Measurements from ENCODE around the gene CENPO.

CENPO gene

GRCh38 chr2:24768013-24768412 is 25.2 kb upstream of the CENPO start:
- in situ Hi-C loops (cut with HindIII; ENCODE audit: low pct_unique_long_range_greater_than_20kb, low sequenced_read_pairs): no loop called here
- peak in 1 of 2 experiments; percentile 53 for DNase-seq (ENCODE audit: low read depth in 1 of 2, low spot score in 1 of 2)

DNA sequence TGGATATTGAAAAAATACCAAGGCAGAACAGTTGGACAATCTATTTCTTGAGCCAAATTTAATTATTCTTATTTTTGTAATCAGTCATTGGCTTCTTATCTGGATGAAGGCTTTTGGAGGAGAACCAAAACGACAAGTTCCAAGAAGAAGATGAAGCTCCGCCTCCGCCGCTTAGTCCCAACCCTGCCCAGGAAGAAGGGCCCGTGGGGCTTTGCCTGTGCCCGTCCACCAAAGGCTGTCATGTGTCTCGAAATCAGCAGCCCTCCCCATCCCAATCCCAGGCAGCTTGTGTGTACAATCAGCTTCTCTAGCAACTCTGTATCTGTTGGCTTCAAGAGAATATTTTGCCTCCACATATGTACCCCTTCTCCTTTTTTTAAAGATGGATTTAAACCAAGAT is 24.6 kb upstream of the CENPO start:
- in situ Hi-C loops (cut with HindIII; ENCODE audit: low pct_unique_long_range_greater_than_20kb, low sequenced_read_pairs): no loop called here
- no peak for TF ChIP-seq JUND (IDR thresholded peaks at IDR 0.05; ENCODE audit: low read depth)
- DNase-seq (ENCODE audit: low read depth in 1 of 2, low spot score in 1 of 2): no peak

More at GRCh38 chr2:24768013-24768412, 25.2 kb upstream of the CENPO start:
- no peak for TF ChIP-seq JUND (IDR thresholded peaks at IDR 0.05; ENCODE audit: low read depth)

- in situ Hi-C loops (cut with HindIII; ENCODE audit: low pct_unique_long_range_greater_than_20kb, low sequenced_read_pairs): no loop called here
- TF ChIP-seq JUND (IDR thresholded peaks at IDR 0.05; ENCODE audit: low read depth): no peak
- DNase-seq (ENCODE audit: low read depth in 1 of 2, low spot score in 1 of 2): no peak
These were observed 22.2 kb upstream of the CENPO start for GRCh38 chr2:24771061-24771460.

DNA sequence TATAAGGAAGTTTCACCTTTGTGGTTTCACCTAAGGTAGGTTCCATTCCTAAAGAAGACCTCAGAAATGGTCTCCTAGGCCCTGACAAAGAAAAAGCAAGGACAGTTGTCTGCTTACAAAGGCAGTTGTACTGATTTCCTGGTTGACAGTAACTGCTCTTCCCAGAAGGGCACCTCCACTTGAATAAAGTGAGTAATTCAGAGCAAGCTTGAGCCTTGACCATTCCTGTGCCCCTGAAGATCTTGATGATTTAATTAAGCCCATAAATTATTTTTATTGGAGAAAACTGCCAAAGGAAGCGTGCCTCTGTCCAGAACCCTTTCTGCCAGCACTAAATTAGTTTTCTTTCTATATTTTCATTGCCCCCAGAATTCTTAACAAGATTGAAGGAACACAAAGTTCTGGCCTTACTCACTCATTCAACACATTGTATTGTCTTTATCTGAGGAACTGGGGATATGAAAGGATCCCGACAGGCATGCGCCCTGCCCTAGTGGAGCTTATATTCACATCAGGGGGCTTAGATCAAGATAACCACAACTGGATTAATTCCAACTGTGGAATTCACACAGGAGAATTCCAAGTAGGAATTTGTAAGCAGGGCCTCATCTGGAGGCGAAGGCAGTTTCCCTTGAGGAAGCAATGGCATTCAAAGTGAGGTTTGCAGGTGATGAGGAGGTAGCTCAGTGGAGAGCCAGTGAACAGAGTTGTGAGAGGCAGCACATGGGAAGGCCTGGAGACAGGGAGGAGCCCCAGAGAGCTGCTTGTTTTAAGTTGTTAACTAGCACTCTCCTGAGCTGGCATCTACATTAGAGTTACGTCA is 21.2 kb upstream of the CENPO start:
- TF ChIP-seq JUND (IDR thresholded peaks at IDR 0.05; ENCODE audit: low read depth): no peak
- in situ Hi-C loops (cut with HindIII; ENCODE audit: low pct_unique_long_range_greater_than_20kb, low sequenced_read_pairs): no loop called here

GRCh38 chr2:24774373-24774772 is 18.9 kb upstream of the CENPO start:
- in situ Hi-C loops (cut with HindIII; ENCODE audit: low pct_unique_long_range_greater_than_20kb, low sequenced_read_pairs): no loop called here
- no peak for DNase-seq (ENCODE audit: low read depth in 1 of 2, low spot score in 1 of 2)
- TF ChIP-seq JUND (IDR thresholded peaks at IDR 0.05; ENCODE audit: low read depth): no peak

More for the DNA sequence above, 21.2 kb upstream of the CENPO start:
- no peak for DNase-seq (ENCODE audit: low read depth in 1 of 2, low spot score in 1 of 2)

DNA sequence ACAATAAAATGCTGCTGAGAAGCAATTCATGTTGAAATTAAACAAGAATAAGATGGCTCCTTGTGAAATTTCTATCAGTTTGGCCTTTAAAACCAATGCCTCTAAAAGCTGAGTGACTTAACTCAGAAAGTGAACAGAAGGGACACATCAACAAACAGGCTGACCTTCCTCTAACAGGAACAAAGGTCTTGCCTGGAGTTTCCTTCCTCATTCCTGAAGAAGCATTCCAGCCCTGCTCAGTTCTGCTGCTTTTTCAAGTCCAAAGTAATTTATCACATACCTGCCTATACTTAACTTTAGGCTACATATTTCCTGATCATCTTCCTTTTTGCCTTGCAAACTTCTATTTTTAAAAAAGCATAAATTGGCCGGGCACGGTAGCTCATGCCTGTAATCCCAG is 14.1 kb upstream of the CENPO start:
- TF ChIP-seq JUND (IDR thresholded peaks at IDR 0.05; ENCODE audit: low read depth): no peak
- in situ Hi-C loops (cut with HindIII; ENCODE audit: low pct_unique_long_range_greater_than_20kb, low sequenced_read_pairs): no loop called here
- peak in 1 of 2 experiments; percentile 54 for DNase-seq (ENCODE audit: low read depth in 1 of 2, low spot score in 1 of 2)

DNA sequence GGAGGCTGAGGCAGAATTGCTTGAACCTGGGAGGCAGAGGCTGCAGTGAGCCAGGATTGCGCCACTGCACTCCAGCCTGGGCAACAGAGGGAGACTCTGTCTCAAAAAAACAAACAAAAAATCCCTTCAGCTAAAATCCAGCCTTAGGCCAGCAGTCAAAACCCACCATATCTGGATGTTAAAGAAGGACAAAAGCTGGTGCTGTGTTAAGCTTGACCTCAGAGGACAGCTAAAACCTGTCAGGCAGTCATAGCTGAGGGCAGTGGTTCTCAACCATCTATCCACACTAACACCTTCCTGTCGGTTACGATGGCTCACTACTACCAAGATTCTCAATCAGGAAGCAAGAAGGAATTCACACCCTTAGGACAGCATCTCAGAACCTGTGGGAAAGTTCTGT is 9.6 kb upstream of the CENPO start:
- no peak for DNase-seq (ENCODE audit: low read depth in 1 of 2, low spot score in 1 of 2)
- in situ Hi-C loops (cut with HindIII; ENCODE audit: low pct_unique_long_range_greater_than_20kb, low sequenced_read_pairs): no loop called here
- no peak for TF ChIP-seq JUND (IDR thresholded peaks at IDR 0.05; ENCODE audit: low read depth)

DNA sequence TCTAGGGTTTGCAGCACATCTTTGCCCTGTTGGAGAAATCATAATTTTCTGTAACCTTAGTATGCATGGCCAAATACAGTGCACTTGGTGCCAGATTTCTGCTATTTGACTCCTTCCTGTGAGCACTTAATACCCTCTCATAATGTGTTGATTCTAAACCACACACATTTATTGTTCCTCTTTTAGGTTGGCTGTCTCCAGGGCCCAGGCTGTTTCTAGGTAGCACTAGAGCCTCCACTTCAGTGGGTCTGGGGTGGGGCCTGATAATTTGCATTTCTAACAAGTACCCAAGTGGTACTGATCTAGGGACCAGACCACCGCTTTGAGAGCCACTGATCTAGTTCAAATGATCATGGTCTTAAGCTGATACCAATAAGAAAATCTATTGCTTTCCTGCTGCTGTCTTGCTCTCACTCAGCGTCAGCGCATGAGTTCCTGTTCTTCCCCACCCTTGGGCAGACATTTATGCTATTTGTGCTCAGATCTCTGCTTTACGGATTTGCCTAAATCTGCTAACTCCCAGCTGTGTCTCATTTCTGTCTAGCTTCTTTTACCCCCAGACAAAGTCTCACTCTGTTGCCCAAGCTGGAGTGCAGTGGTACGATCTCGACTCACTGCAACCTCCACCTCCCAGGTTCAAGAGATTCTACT is 7.4 kb upstream of the CENPO start:
- in situ Hi-C loops (cut with HindIII; ENCODE audit: low pct_unique_long_range_greater_than_20kb, low sequenced_read_pairs): no loop called here
- TF ChIP-seq JUND (IDR thresholded peaks at IDR 0.05; ENCODE audit: low read depth): no peak
- DNase-seq (ENCODE audit: low read depth in 1 of 2, low spot score in 1 of 2): no peak

- in situ Hi-C loops (cut with HindIII; ENCODE audit: low pct_unique_long_range_greater_than_20kb, low sequenced_read_pairs): no loop called here
- no peak for DNase-seq (ENCODE audit: low read depth in 1 of 2, low spot score in 1 of 2)
- TF ChIP-seq JUND (IDR thresholded peaks at IDR 0.05; ENCODE audit: low read depth): no peak
These were observed 5.7 kb upstream of the CENPO start for GRCh38 chr2:24787532-24787931.

- no peak for DNase-seq (ENCODE audit: low read depth in 1 of 2, low spot score in 1 of 2)
- in situ Hi-C loops (cut with HindIII; ENCODE audit: low pct_unique_long_range_greater_than_20kb, low sequenced_read_pairs): no loop called here
- TF ChIP-seq JUND (IDR thresholded peaks at IDR 0.05; ENCODE audit: low read depth): no peak
These were observed 4.4 kb upstream of the CENPO start for GRCh38 chr2:24788816-24789215.

DNA sequence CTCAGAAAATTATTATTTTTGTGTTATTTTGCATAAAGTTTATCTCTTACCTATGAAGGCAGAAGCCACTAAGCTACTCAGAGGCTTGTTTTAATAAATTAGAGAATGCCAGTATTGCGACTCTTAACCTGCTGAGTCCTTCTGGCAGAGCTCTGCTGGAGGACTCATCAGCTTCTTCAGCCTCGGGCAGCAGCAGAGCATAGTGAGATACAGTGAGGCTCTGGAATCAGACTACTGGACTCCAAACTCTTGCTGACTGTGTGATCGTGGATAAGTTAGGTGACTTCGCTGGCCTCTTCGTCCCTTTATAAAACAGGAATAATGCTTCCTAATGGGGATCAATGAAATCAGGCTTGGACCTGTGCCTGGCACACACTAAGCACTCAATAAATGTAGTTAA is 1.8 kb upstream of the CENPO start:
- no peak for DNase-seq (ENCODE audit: low read depth in 1 of 2, low spot score in 1 of 2)
- in situ Hi-C loops (cut with HindIII; ENCODE audit: low pct_unique_long_range_greater_than_20kb, low sequenced_read_pairs): no loop called here
- no peak for TF ChIP-seq JUND (IDR thresholded peaks at IDR 0.05; ENCODE audit: low read depth)

DNA sequence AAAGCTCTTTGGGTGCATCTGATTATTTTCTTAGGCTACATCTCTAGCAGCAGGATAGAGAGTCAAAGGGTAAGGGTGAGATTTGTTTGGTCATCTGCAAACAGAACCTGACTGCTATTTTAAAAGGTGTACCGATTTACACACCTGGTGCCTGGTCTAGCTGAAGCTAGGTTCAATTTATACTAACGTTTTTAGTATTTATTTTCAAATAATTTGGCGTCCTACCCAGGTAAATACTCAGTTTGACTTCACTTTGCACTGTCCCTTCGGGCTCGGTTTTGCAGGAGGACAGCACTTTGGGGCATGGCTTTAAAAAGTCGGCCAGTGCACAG is 717 bp upstream of the CENPO start:
- no peak for TF ChIP-seq JUND (IDR thresholded peaks at IDR 0.05; ENCODE audit: low read depth)
- no peak for DNase-seq (ENCODE audit: low read depth in 1 of 2, low spot score in 1 of 2)
- in situ Hi-C loops (cut with HindIII; ENCODE audit: low pct_unique_long_range_greater_than_20kb, low sequenced_read_pairs): no loop called here

GRCh38 chr2:24793761-24794435 is 673 bp downstream of the CENPO start:
- no peak for TF ChIP-seq JUND (IDR thresholded peaks at IDR 0.05; ENCODE audit: low read depth)
- in situ Hi-C loops (cut with HindIII; ENCODE audit: low pct_unique_long_range_greater_than_20kb, low sequenced_read_pairs): no loop called here
- DNase-seq (ENCODE audit: low read depth in 1 of 2, low spot score in 1 of 2): peak in 1 of 2 experiments; percentile 7

Data from T47D (cell line).